ENCODE results near the gene CREBBP.

The CREBBP gene

DNA sequence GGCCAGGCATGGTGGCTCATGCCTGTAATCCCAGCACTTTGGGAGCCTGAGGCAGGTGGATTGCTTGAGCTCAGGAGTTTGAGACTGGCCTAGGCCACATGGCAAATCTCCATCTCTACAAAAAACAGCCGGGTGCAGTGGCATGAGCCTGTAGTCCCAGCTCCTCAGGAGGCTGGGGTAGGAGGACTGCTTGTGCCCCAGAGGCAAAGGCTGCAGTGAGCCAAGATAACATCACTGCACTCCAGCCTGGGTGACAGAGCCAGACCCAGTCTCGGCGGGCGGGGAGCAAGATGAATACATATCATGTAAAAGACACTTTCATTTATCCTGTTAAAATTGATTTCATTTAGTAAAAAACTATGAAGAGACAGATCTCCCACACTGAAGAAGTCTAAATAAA lies 54.6 kb downstream of the CREBBP start:
- no peak overlapping the region for H4K91ac ChIP-seq (ENCODE audit: low read depth, low read length)
- peaks cover 2 to 3% of the 10 kb centered on the region in 2 experiments for H3K36me3 ChIP-seq (ENCODE audit: control insufficient read depth in 1 of 2, insufficient read depth in 2 of 2, low read length in 2 of 2)
- peaks cover 6% of the 10 kb centered on the region for H3K79me2 ChIP-seq (ENCODE audit: control insufficient read depth, insufficient read depth, low read length, poor library complexity)
- no peak overlapping the region for H2BK120ac ChIP-seq (ENCODE audit: insufficient read depth, low read length, poor library complexity)
- H3K14ac ChIP-seq (ENCODE audit: low read length): no peak overlapping the region
- H2BK12ac ChIP-seq (ENCODE audit: low read length): no peak overlapping the region
- H2AK5ac ChIP-seq (ENCODE audit: low read length): no peak overlapping the region
- H3K4me1 ChIP-seq (ENCODE audit: control insufficient read depth in 1 of 2, insufficient read depth in 2 of 2, low read length in 2 of 2): peaks cover 2 to 17% of the 10 kb centered on the region in 2 experiments
- no peaks in the 10 kb centered on the region for H3K27me3 ChIP-seq (ENCODE audit: insufficient read depth, low read length)
- H2AFZ ChIP-seq (ENCODE audit: insufficient read depth, low read length, poor library complexity): no peak overlapping the region
- no peak overlapping the region for H2BK5ac ChIP-seq (ENCODE audit: low read depth, low read length, poor library complexity)
- H4K8ac ChIP-seq (ENCODE audit: low read depth, low read length): no peak overlapping the region
- no peaks in the 10 kb centered on the region for H3K79me1 ChIP-seq (ENCODE audit: low read length)
- peak; percentile 40 to 44 for DNase-seq
- H3K9ac ChIP-seq (ENCODE audit: low read length): no peak overlapping the region
- no peak overlapping the region for H3K23ac ChIP-seq (ENCODE audit: low read length)
- no peak overlapping the region for H3K27ac ChIP-seq (ENCODE audit: low read depth, low read length)
- WGBS (ENCODE audit: extremely low coverage, insufficient coverage, insufficient read length): no CpG with 5 or more reads among the region's 4 CpGs
- H3K4me3 ChIP-seq (ENCODE audit: low read depth, low read length): no peak overlapping the region
- no peak overlapping the region for H3K18ac ChIP-seq (ENCODE audit: low read length)
- no peak overlapping the region for H4K12ac ChIP-seq (ENCODE audit: low read depth, low read length)
- H3K4ac ChIP-seq (ENCODE audit: low read depth, low read length): no peak overlapping the region
- H3K4me2 ChIP-seq (ENCODE audit: low read length): no peak overlapping the region
- peaks cover 1% of the 10 kb centered on the region for H3K9me3 ChIP-seq (ENCODE audit: insufficient read depth, low read depth, low read length)

- H4K8ac ChIP-seq (ENCODE audit: low read depth, low read length): no peak overlapping the region
- no peak overlapping the region for H2AK5ac ChIP-seq (ENCODE audit: low read length)
- no peak overlapping the region for H3K4me3 ChIP-seq (ENCODE audit: low read depth, low read length)
- H3K4me2 ChIP-seq (ENCODE audit: low read length): no peak overlapping the region
- H3K4me1 ChIP-seq (ENCODE audit: control insufficient read depth in 1 of 2, insufficient read depth in 2 of 2, low read length in 2 of 2): peaks cover 2 to 17% of the 10 kb centered on the region in 2 experiments
- H3K4ac ChIP-seq (ENCODE audit: low read depth, low read length): no peak overlapping the region
- H3K27ac ChIP-seq (ENCODE audit: low read depth, low read length): no peak overlapping the region
- H2BK120ac ChIP-seq (ENCODE audit: insufficient read depth, low read length, poor library complexity): no peak overlapping the region
- no peak overlapping the region for H2BK12ac ChIP-seq (ENCODE audit: low read length)
- no peak overlapping the region for H4K91ac ChIP-seq (ENCODE audit: low read depth, low read length)
- no peak overlapping the region for H3K23ac ChIP-seq (ENCODE audit: low read length)
- H3K14ac ChIP-seq (ENCODE audit: low read length): no peak overlapping the region
- H3K9ac ChIP-seq (ENCODE audit: low read length): no peak overlapping the region
- peaks cover 1% of the 10 kb centered on the region for H3K9me3 ChIP-seq (ENCODE audit: insufficient read depth, low read depth, low read length)
- no peak overlapping the region for H2AFZ ChIP-seq (ENCODE audit: insufficient read depth, low read length, poor library complexity)
- peaks cover 2 to 3% of the 10 kb centered on the region in 2 experiments for H3K36me3 ChIP-seq (ENCODE audit: control insufficient read depth in 1 of 2, insufficient read depth in 2 of 2, low read length in 2 of 2)
- DNase-seq: peak; percentile 50 to 86
- no peak overlapping the region for H3K18ac ChIP-seq (ENCODE audit: low read length)
- no peak overlapping the region for H4K12ac ChIP-seq (ENCODE audit: low read depth, low read length)
- no peak overlapping the region for H2BK5ac ChIP-seq (ENCODE audit: low read depth, low read length, poor library complexity)
- H3K79me2 ChIP-seq (ENCODE audit: control insufficient read depth, insufficient read depth, low read length, poor library complexity): peaks cover 11% of the 10 kb centered on the region
- WGBS (ENCODE audit: extremely low coverage, insufficient coverage, insufficient read length): no CpG with 5 or more reads among the region's 1 CpG
- H3K27me3 ChIP-seq (ENCODE audit: insufficient read depth, low read length): no peaks in the 10 kb centered on the region
- H3K79me1 ChIP-seq (ENCODE audit: low read length): no peaks in the 10 kb centered on the region
Observed at GRCh38 chr16:3825103-3825502, 55.4 kb downstream of the CREBBP start.

GRCh38 chr16:3824121-3824795 lies 56.3 kb downstream of the CREBBP start:
- H2AFZ ChIP-seq (ENCODE audit: insufficient read depth, low read length, poor library complexity): no peak overlapping the region
- H3K23ac ChIP-seq (ENCODE audit: low read length): no peak overlapping the region
- H3K14ac ChIP-seq (ENCODE audit: low read length): no peak overlapping the region
- peak overlapping the region; percentile 32 for H4K12ac ChIP-seq (ENCODE audit: low read depth, low read length)
- no peak for DNase-seq
- H4K91ac ChIP-seq (ENCODE audit: low read depth, low read length): no peak overlapping the region
- H3K79me1 ChIP-seq (ENCODE audit: low read length): no peaks in the 10 kb centered on the region
- no peaks in the 10 kb centered on the region for H3K27me3 ChIP-seq (ENCODE audit: insufficient read depth, low read length)
- no peak overlapping the region for H3K4me2 ChIP-seq (ENCODE audit: low read length)
- no peak overlapping the region for H4K8ac ChIP-seq (ENCODE audit: low read depth, low read length)
- peaks cover 2 to 17% of the 10 kb centered on the region in 2 experiments for H3K4me1 ChIP-seq (ENCODE audit: control insufficient read depth in 1 of 2, insufficient read depth in 2 of 2, low read length in 2 of 2)
- H3K4ac ChIP-seq (ENCODE audit: low read depth, low read length): peak overlapping the region; percentile 72
- no peak overlapping the region for H3K27ac ChIP-seq (ENCODE audit: low read depth, low read length)
- H2AK5ac ChIP-seq (ENCODE audit: low read length): no peak overlapping the region
- H2BK5ac ChIP-seq (ENCODE audit: low read depth, low read length, poor library complexity): no peak overlapping the region
- H3K9ac ChIP-seq (ENCODE audit: low read length): peak overlapping the region; percentile 13
- H3K79me2 ChIP-seq (ENCODE audit: control insufficient read depth, insufficient read depth, low read length, poor library complexity): peaks cover 11% of the 10 kb centered on the region
- no peak overlapping the region for H2BK12ac ChIP-seq (ENCODE audit: low read length)
- no CpG with 5 or more reads among the region's 17 CpGs for WGBS (ENCODE audit: extremely low coverage, insufficient coverage, insufficient read length)
- peak overlapping the region; percentile 71 for H3K18ac ChIP-seq (ENCODE audit: low read length)
- H2BK120ac ChIP-seq (ENCODE audit: insufficient read depth, low read length, poor library complexity): no peak overlapping the region
- peaks cover 1% of the 10 kb centered on the region for H3K9me3 ChIP-seq (ENCODE audit: insufficient read depth, low read depth, low read length)
- no peak overlapping the region for H3K4me3 ChIP-seq (ENCODE audit: low read depth, low read length)
- H3K36me3 ChIP-seq (ENCODE audit: control insufficient read depth in 1 of 2, insufficient read depth in 2 of 2, low read length in 2 of 2): peaks cover 2 to 3% of the 10 kb centered on the region in 2 experiments

DNA sequence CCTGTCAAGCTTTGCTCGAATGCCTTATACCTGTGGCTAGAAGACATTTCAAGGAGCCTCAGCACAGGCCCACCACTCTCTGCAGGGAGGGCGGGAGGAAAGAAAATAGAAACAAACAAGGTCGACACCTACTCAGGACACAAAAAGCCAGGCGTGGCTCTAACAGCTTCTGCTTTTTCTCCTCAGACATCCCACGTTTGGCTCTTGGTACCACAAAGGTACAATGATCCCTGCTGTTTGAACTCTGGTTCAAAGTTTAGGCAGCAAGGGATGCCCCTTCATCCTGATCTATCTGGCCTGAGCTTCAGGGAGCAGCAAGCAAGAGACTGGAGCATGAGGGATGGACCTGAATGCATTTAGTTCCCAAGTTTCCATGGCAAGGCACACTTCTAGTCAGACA lies 57.1 kb downstream of the CREBBP start:
- Histone ChIP-seq H2BK120ac (ENCODE audit: insufficient read depth, low read length, poor library complexity) (no peak overlapping the region), H3K79me1 (ENCODE audit: low read length) (no peaks in the 10 kb centered on the region), H3K23ac (ENCODE audit: low read length) (no peak overlapping the region), H3K4me2 (ENCODE audit: low read length) (no peak overlapping the region), H3K4ac (ENCODE audit: low read depth, low read length) (no peak overlapping the region), H3K79me2 (ENCODE audit: control insufficient read depth, insufficient read depth, low read length, poor library complexity) (peaks cover 11% of the 10 kb centered on the region), H3K27me3 (ENCODE audit: insufficient read depth, low read length) (no peaks in the 10 kb centered on the region), H2BK5ac (ENCODE audit: low read depth, low read length, poor library complexity) (no peak overlapping the region), H4K91ac (ENCODE audit: low read depth, low read length) (no peak overlapping the region), H2AK5ac (ENCODE audit: low read length) (no peak overlapping the region), H3K18ac (ENCODE audit: low read length) (no peak overlapping the region), H3K4me1 (ENCODE audit: control insufficient read depth in 1 of 2, insufficient read depth in 2 of 2, low read length in 2 of 2) (peaks cover 2 to 17% of the 10 kb centered on the region in 2 experiments), H4K12ac (ENCODE audit: low read depth, low read length) (no peak overlapping the region), H3K4me3 (ENCODE audit: low read depth, low read length) (no peak overlapping the region), H3K9ac (ENCODE audit: low read length) (no peak overlapping the region), H2AFZ (ENCODE audit: insufficient read depth, low read length, poor library complexity) (no peak overlapping the region), H3K14ac (ENCODE audit: low read length) (no peak overlapping the region), H3K36me3 (ENCODE audit: control insufficient read depth in 1 of 2, insufficient read depth in 2 of 2, low read length in 2 of 2) (peaks cover 2 to 3% of the 10 kb centered on the region in 2 experiments), H3K27ac (ENCODE audit: low read depth, low read length) (no peak overlapping the region), H4K8ac (ENCODE audit: low read depth, low read length) (no peak overlapping the region), H2BK12ac (ENCODE audit: low read length) (no peak overlapping the region), H3K9me3 (ENCODE audit: insufficient read depth, low read depth, low read length) (peaks cover 1% of the 10 kb centered on the region)
- no peak for DNase-seq
- WGBS (ENCODE audit: extremely low coverage, insufficient coverage, insufficient read length): no CpG with 5 or more reads among the region's 5 CpGs
